Brain microvascular endothelial cell (primary cell): Measurements from ENCODE around the gene KCNIP3.

Source experiments
- DNase-seq: peaks from one replicate; pipeline ENCODE4 v3.0.0-alpha.2; 2020
- H3K27ac ChIP-seq: fragments of 250-450 bp; sonication (Bioruptor Pico); 2 replicates; pipeline ENCODE4 v1.5.1; 2020; ENCODE audit warnings: mild to moderate bottlenecking, moderate library complexity
- H3K27me3 ChIP-seq: fragments of 250-450 bp; sonication (Bioruptor Pico); replicated peaks from 2 replicates; pipeline ENCODE4 v1.5.1; 2020; ENCODE audit warnings: mild to moderate bottlenecking
- H3K36me3 ChIP-seq: fragments of 250-450 bp; sonication (Bioruptor Pico); replicated peaks from 2 replicates; pipeline ENCODE4 v1.5.1; 2020; ENCODE audit warnings: mild to moderate bottlenecking
- H3K4me3 ChIP-seq: 2 replicates; pipeline ENCODE4 v1.5.1; 2011; ENCODE audit warnings: low read depth, mild to moderate bottlenecking, control low read depth, low read length, moderate library complexity
- CTCF ChIP-seq: IDR thresholded peaks from 2 replicates; pipeline ENCODE4 v1.5.1; 2011; ENCODE audit warnings: low read depth, mild to moderate bottlenecking, moderate library complexity, low read length, control low read depth, inconsistent platforms; ENCODE audit errors: missing control alignments
- in situ Hi-C: cut with HindIII; loops from 2 replicates; pipeline ENCODE4 v1.10.0; 2017; ENCODE audit warnings: low sequenced_read_pairs, low pct_ligation_motif_present

The KCNIP3 gene

DNA sequence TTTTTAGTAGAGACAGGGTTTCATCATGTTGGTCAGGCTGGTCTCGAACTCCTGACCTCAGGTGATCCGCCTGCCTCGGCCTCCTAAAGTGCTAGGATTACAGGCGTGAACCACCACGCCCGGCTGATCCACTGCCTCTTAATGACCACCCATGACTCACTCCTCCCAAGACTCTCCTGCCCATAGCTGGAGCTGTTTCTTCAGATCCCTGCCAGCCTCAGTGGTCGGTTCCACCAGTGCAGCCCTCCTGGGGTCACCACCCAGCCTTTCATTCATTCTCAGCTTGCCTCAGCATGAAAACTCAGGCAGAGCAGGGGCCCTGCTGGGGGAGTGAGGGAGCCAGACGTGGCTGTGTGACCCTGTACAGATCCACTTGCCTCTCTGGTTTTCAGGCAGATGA, 12.5 kb downstream of the KCNIP3 start:
- no peak for DNase-seq
- Histone ChIP-seq H3K4me3 (no peak overlapping the region), H3K27me3 (no peaks in the 10 kb centered on the region), H3K36me3 (no peaks in the 10 kb centered on the region), H3K27ac (no peak overlapping the region)
- in situ Hi-C loops = no loop called here
- no peak for TF ChIP-seq CTCF

GRCh38 chr2:95310216-95310615, 13.1 kb downstream of the KCNIP3 start:
- Histone ChIP-seq H3K27me3 (no peaks in the 10 kb centered on the region), H3K36me3 (no peaks in the 10 kb centered on the region), H3K27ac (no peak overlapping the region), H3K4me3 (no peak overlapping the region)
- in situ Hi-C loops = no loop called here
- no peak for TF ChIP-seq CTCF
- DNase-seq = no peak

DNA sequence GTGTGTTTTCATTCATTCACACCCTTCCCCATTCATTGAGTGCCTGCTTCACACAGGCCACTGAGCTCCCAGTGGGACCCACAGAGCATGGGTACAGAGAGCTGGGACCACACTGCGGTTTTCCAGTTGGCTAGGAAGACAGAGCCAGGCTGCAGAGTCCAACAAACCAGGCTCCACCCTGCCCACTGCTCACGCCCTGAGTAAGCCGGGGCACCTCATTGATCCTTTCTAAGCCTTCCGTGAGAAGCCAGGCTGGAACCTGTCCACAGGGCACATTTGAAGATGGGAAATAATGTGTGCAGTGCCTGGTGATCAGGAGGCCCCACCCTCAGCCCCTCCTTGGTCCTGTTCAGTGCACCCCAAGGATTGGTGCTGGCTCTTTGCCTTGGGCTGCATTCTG, 13.5 kb downstream of the KCNIP3 start:
- no peak overlapping the region for H3K27ac ChIP-seq
- no peak overlapping the region for H3K4me3 ChIP-seq
- no peak for DNase-seq
- no peaks in the 10 kb centered on the region for H3K27me3 ChIP-seq
- no peaks in the 10 kb centered on the region for H3K36me3 ChIP-seq
- in situ Hi-C loops = no loop called here
- TF ChIP-seq CTCF = no peak

GRCh38 chr2:95311815-95312542, 14.8 kb downstream of the KCNIP3 start:
- no peak for TF ChIP-seq CTCF
- DNase-seq = no peak
- no peaks in the 10 kb centered on the region for H3K27me3 ChIP-seq
- in situ Hi-C loops = no loop called here
- no peak overlapping the region for H3K27ac ChIP-seq
- H3K4me3 ChIP-seq = no peak overlapping the region
- H3K36me3 ChIP-seq = no peaks in the 10 kb centered on the region

DNA sequence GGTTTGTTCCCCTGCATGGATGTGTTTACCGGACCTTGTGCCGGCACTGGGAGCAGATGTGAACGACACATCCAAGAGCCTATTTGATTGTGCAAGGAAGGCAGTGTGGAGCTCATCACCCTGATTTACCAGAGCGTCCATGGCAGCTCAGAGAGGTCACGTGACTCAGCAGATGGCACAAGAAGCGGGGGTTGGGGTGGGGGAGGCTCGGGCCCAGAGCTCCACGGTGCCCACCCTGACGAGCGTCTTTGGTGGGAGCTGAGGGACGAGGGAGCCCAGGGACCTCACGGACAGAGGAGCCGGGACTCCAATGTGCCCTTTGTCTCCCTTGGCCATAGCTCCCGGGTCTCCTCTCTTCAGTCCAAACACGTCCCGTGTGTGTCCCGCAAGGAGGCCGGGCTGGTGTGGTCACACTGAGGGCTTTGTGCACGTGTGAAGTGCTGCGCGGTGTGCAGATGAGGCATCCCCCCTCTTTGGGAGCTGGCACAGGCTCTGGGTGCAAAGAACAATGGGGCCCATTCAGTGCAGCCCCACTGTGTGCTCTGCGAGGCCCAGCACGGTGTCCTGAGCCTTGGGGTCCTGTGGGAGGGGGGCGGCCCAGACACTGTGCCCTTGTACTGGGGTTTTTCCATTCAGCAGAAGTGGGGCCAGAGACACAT, 15.5 kb downstream of the KCNIP3 start:
- in situ Hi-C loops = no loop called here
- no peak for TF ChIP-seq CTCF
- H3K36me3 ChIP-seq = no peaks in the 10 kb centered on the region
- H3K27me3 ChIP-seq = no peaks in the 10 kb centered on the region
- no peak for DNase-seq
- H3K4me3 ChIP-seq = no peak overlapping the region
- no peak overlapping the region for H3K27ac ChIP-seq
